PFSK-1 (cell line): Measurements from ENCODE around the gene RBFOX1.

Experiments used
- POLR2AphosphoS5 ChIP-seq: IDR thresholded peaks from 2 replicates; pipeline ENCODE4 v1.6.1; 2012; ENCODE audit warnings: low read depth, mild to moderate bottlenecking, control low read depth, low read length, moderate library complexity
- REST ChIP-seq, 2 experiments: IDR thresholded peaks; 2 replicates each; pipeline versions ENCODE4 v1.6.1 to v1.8.0; 2011 to 2012; ENCODE audit warnings: low read depth in 2 of 2, low read length in 2 of 2, control low read depth in 1 of 2, inconsistent platforms in 1 of 2, mild to moderate bottlenecking in 1 of 2, moderate library complexity in 1 of 2; ENCODE audit not compliant: insufficient read depth in 1 of 2
- SIN3A ChIP-seq: IDR thresholded peaks from 2 replicates; pipeline ENCODE4 v1.6.1; 2012; ENCODE audit warnings: mild to moderate bottlenecking, low read length, moderate library complexity, borderline replicate concordance; ENCODE audit not compliant: insufficient read depth
- TAF1 ChIP-seq: IDR thresholded peaks from 2 replicates; pipeline ENCODE4 v1.6.1; 2012; ENCODE audit warnings: low read length, control low read depth, borderline replicate concordance; ENCODE audit not compliant: insufficient read depth

DNA sequence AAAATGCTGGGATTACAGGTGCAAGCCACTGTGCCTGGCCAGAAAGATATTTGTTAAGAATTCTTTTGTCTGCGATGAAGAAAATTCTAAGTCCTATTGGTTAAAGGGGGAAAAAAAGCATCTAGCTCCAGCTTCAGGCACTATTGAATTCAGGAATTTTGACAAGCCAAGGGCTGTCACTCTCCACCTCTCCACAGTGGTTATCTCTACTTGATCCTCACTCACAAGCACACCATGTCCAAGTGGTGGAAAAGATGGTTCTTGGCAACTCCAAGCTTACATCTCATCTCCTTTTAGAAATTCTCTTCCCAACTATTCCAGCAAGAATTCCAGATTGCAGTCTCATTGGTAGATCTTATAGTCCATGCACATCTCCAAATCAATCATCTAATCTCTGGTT is 7.1 kb downstream of the RBFOX1 start:
- TF ChIP-seq TAF1 (no peak), SIN3A (no peak), REST (IDR thresholded peaks at IDR 0.05; ENCODE audit: insufficient read depth in 1 of 2, low read depth in 2 of 2, low read length in 2 of 2) (no peak), POLR2AphosphoS5 (no peak)
